Gastrocnemius medialis (tissue), 4 donors: ENCODE results near the gene E2F3.

Experiments used
- POLR2A ChIP-seq, 2 donors: fragments of 450-650 bp; IDR thresholded peaks; one replicate each; pipeline ENCODE4 v1.6.1; 2017; ENCODE audit warnings: antibody characterized with exemption in 2 of 2, mild to moderate bottlenecking in 2 of 2, moderate library complexity in 2 of 2
- TF ChIP-seq, protein P1 (sequence below), 5 experiments: fragments of 450-650 bp in 3 of 5; fragments of 200-600 bp in 2 of 5; sonication (generic) in 2 of 5; IDR thresholded peaks in 4 of 5; conservative IDR thresholded peaks in 1 of 5; 1 replicate in 4 of 5; 2 replicates in 1 of 5; pipeline ENCODE4 v1.5.1; 2016 to 2019; ENCODE audit warnings: antibody characterized with exemption in 5 of 5, mild to moderate bottlenecking in 3 of 5, moderate library complexity in 3 of 5

DNA sequence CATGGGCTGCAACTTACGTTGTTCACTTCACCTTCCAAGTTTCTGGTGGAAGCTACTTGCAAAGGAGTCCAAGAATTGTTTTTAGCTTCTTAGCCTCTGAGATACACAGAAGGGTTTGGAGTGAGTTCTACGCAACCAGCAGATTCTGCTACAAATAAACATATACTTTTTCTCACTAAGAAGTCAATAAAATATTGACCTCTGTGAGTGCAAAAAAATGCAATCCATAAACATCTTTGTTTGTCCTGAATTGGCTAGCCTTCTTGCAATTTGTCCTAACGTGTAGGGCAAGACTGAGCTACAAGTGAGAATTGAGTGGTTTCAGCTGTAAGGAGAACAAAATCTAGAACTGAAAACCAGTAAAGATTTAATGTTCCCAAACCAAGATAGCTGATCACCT, 26.2 kb upstream of the E2F3 start:
- TF ChIP-seq, protein P1, sequence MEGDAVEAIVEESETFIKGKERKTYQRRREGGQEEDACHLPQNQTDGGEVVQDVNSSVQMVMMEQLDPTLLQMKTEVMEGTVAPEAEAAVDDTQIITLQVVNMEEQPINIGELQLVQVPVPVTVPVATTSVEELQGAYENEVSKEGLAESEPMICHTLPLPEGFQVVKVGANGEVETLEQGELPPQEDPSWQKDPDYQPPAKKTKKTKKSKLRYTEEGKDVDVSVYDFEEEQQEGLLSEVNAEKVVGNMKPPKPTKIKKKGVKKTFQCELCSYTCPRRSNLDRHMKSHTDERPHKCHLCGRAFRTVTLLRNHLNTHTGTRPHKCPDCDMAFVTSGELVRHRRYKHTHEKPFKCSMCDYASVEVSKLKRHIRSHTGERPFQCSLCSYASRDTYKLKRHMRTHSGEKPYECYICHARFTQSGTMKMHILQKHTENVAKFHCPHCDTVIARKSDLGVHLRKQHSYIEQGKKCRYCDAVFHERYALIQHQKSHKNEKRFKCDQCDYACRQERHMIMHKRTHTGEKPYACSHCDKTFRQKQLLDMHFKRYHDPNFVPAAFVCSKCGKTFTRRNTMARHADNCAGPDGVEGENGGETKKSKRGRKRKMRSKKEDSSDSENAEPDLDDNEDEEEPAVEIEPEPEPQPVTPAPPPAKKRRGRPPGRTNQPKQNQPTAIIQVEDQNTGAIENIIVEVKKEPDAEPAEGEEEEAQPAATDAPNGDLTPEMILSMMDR (IDR thresholded peaks at IDR 0.05 in 4 of 5, conservative IDR thresholded peaks at IDR 0.05 in 1 of 5) = no peak
- TF ChIP-seq POLR2A (IDR thresholded peaks at IDR 0.05) = no peak
